Measurements from ENCODE around the gene H1-8. TPM values are rescaled to one million over a fixed set of nuclear protein-coding genes. Genes with fewer than 3 reads are reported as not detected.

The H1-8 gene
- total and polyA plus RNA-seq, 2 experiments from 2014 or later: not detected

- no peaks in the 10 kb centered on the region for H4K20me1 ChIP-seq (ENCODE audit: insufficient read depth, poor library complexity, severe bottlenecking)
- no peaks in the 10 kb centered on the region for H3K36me3 ChIP-seq (replicated peaks; ENCODE audit: insufficient read depth, low read depth)
- peaks cover 7% of the 10 kb centered on the region for H3K79me2 ChIP-seq
- H3K9me3 ChIP-seq (ENCODE audit: low read depth): no peaks in the 10 kb centered on the region
- peaks cover 47% of the 10 kb centered on the region for H3K4me1 ChIP-seq (ENCODE audit: insufficient read depth)
- H3K4me3 ChIP-seq: no peak overlapping the region
- peak overlapping the region; percentile 72 for H3K27ac ChIP-seq
- no peaks in the 10 kb centered on the region for H3K9me2 ChIP-seq (replicated peaks; ENCODE audit: insufficient read depth)
- H3K4me2 ChIP-seq: peak overlapping the region; percentile 68
- 74% methylated on average over 8 of the region's 8 CpGs for WGBS (ENCODE audit: low lambda C conversion rate, missing lambda C conversion rate)
- TF ChIP-seq EZH2phosphoT487 (IDR thresholded peaks at IDR 0.05; ENCODE audit: low read depth, severe bottlenecking, unreplicated experiment): no peak
- no peak for TF ChIP-seq EZH2 (IDR thresholded peaks at IDR 0.05; ENCODE audit: borderline replicate concordance)
- no peak for TF ChIP-seq CTCF (IDR thresholded peaks at IDR 0.05; ENCODE audit: poor library complexity)
- H2AFZ ChIP-seq: no peak overlapping the region
- H3K27me3 ChIP-seq: no peaks in the 10 kb centered on the region
- no peak for DNase-seq (ENCODE audit: low spot score)
These were observed 49.0 kb downstream of the H1-8 start for GRCh38 chr3:129591932-129592331.

- peak; percentile 61 for DNase-seq (ENCODE audit: low spot score)
- Histone ChIP-seq H3K9me2 (replicated peaks; ENCODE audit: insufficient read depth) (no peaks in the 10 kb centered on the region), H3K27me3 (no peaks in the 10 kb centered on the region), H3K27ac (peak overlapping the region; percentile 72), H3K4me1 (ENCODE audit: insufficient read depth) (peaks cover 54% of the 10 kb centered on the region), H3K36me3 (replicated peaks; ENCODE audit: insufficient read depth, low read depth) (no peaks in the 10 kb centered on the region), H3K4me2 (peak overlapping the region; percentile 68), H3K4me3 (no peak overlapping the region), H3K9me3 (ENCODE audit: low read depth) (no peaks in the 10 kb centered on the region), H4K20me1 (ENCODE audit: insufficient read depth, poor library complexity, severe bottlenecking) (no peaks in the 10 kb centered on the region), H2AFZ (peak overlapping the region; percentile 2), H3K79me2 (peaks cover 7% of the 10 kb centered on the region)
- TF ChIP-seq EZH2phosphoT487 (IDR thresholded peaks at IDR 0.05; ENCODE audit: low read depth, severe bottlenecking, unreplicated experiment) (no peak), EZH2 (IDR thresholded peaks at IDR 0.05; ENCODE audit: borderline replicate concordance) (no peak), CTCF (IDR thresholded peaks at IDR 0.05; ENCODE audit: poor library complexity) (no peak)
- WGBS (ENCODE audit: low lambda C conversion rate, missing lambda C conversion rate): 16% methylated on average over 16 of the region's 26 CpGs
These were observed 49.6 kb downstream of the H1-8 start for GRCh38 chr3:129592381-129593131.

GRCh38 chr3:129593230-129593594, 50.2 kb downstream of the H1-8 start:
- H3K9me3 ChIP-seq (ENCODE audit: low read depth): no peaks in the 10 kb centered on the region
- H3K36me3 ChIP-seq (replicated peaks; ENCODE audit: insufficient read depth, low read depth): no peaks in the 10 kb centered on the region
- WGBS (ENCODE audit: low lambda C conversion rate, missing lambda C conversion rate): 75% methylated on average over 8 of the region's 8 CpGs
- no peak for DNase-seq (ENCODE audit: low spot score)
- peak overlapping the region; percentile 72 for H3K27ac ChIP-seq
- no peak overlapping the region for H3K4me3 ChIP-seq
- no peaks in the 10 kb centered on the region for H4K20me1 ChIP-seq (ENCODE audit: insufficient read depth, poor library complexity, severe bottlenecking)
- H3K4me2 ChIP-seq: peak overlapping the region; percentile 68
- peaks cover 60% of the 10 kb centered on the region for H3K4me1 ChIP-seq (ENCODE audit: insufficient read depth)
- no peaks in the 10 kb centered on the region for H3K27me3 ChIP-seq
- TF ChIP-seq EZH2phosphoT487 (IDR thresholded peaks at IDR 0.05; ENCODE audit: low read depth, severe bottlenecking, unreplicated experiment) (no peak), CTCF (IDR thresholded peaks at IDR 0.05; ENCODE audit: poor library complexity) (no peak)
- H2AFZ ChIP-seq: peak overlapping the region; percentile 2
- H3K79me2 ChIP-seq: peaks cover 7% of the 10 kb centered on the region
- H3K9me2 ChIP-seq (replicated peaks; ENCODE audit: insufficient read depth): no peaks in the 10 kb centered on the region

Data from hepatocyte (in vitro differentiated cells).